ENCODE results near the gene LGALS9.

Gene LGALS9

GRCh38 chr17:27630607-27631410, at the start of gene LGALS9:
LGALS9 (plus strand) TSS chr17:27631188; CDS start chr17:27631266, 78 bp downstream.
- peak; percentile 11 for DNase-seq

- no peak for DNase-seq
These were observed 48.3 kb upstream of the LGALS9 start for GRCh38 chr17:27582696-27583095.

- DNase-seq, result no peak
These were observed 45.8 kb upstream of the LGALS9 start for GRCh38 chr17:27585153-27585681.

GRCh38 chr17:27585792-27586191, 45.2 kb upstream of the LGALS9 start:
- no peak for DNase-seq

GRCh38 chr17:27586203-27586721, 44.7 kb upstream of the LGALS9 start:
- DNase-seq, result no peak

- DNase-seq, result no peak
These were observed 42.6 kb upstream of the LGALS9 start for GRCh38 chr17:27588354-27588753.

- no peak for DNase-seq
These were observed 40.1 kb upstream of the LGALS9 start for GRCh38 chr17:27590864-27591263.

- no peak for DNase-seq
These were observed 39.0 kb upstream of the LGALS9 start for GRCh38 chr17:27591986-27592385.

GRCh38 chr17:27593232-27593856, 37.6 kb upstream of the LGALS9 start:
- no peak for DNase-seq

GRCh38 chr17:27593857-27594255, 37.1 kb upstream of the LGALS9 start:
- DNase-seq, result no peak

GRCh38 chr17:27595208-27595607, 35.8 kb upstream of the LGALS9 start:
- no peak for DNase-seq

- DNase-seq, result no peak
These were observed 34.9 kb upstream of the LGALS9 start for GRCh38 chr17:27596096-27596495.

- no peak for DNase-seq
These were observed 34.3 kb upstream of the LGALS9 start for GRCh38 chr17:27596566-27597187.

- DNase-seq, result no peak
These were observed 33.8 kb upstream of the LGALS9 start for GRCh38 chr17:27597188-27597580.

- DNase-seq, result no peak
These were observed 33.1 kb upstream of the LGALS9 start for GRCh38 chr17:27597783-27598320.

- DNase-seq, result no peak
These were observed 32.5 kb upstream of the LGALS9 start for GRCh38 chr17:27598337-27599050.

- no peak for DNase-seq
These were observed 30.5 kb upstream of the LGALS9 start for GRCh38 chr17:27600471-27600870.

- peak; percentile 85 for DNase-seq
These were observed 29.7 kb upstream of the LGALS9 start for GRCh38 chr17:27601069-27601974.

- DNase-seq, result no peak
These were observed 29.0 kb upstream of the LGALS9 start for GRCh38 chr17:27601975-27602302.

GRCh38 chr17:27602721-27603420, 28.1 kb upstream of the LGALS9 start:
- peak; percentile 61 for DNase-seq

GRCh38 chr17:27603421-27603770, 27.6 kb upstream of the LGALS9 start:
- no peak for DNase-seq
